Large intestine (tissue), 3 donors: ENCODE measurements around the gene FRMD8. TPM values are rescaled to one million over a fixed set of nuclear protein-coding genes. Genes with fewer than 3 reads are reported as not detected.

ENCODE experiments used
- DNase-seq, 2 donors: peaks; one replicate each; pipeline versions ENCODE4 v3.0.0 to v3.0.0-alpha.2; 2013
- H3K27ac ChIP-seq: one replicate; pipeline ENCODE4 v1.5.1; 2013; ENCODE audit warnings: low read length
- H3K27me3 ChIP-seq: 2 replicates; pipeline ENCODE4 v1.6.1; 2013; ENCODE audit warnings: low read length; ENCODE audit not compliant: control insufficient read depth, insufficient read depth
- H3K36me3 ChIP-seq: 2 replicates; pipeline ENCODE4 v1.6.1; 2013; ENCODE audit warnings: low read length; ENCODE audit not compliant: control insufficient read depth, insufficient read depth
- H3K4me1 ChIP-seq: one replicate; pipeline ENCODE4 v1.6.1; 2013; ENCODE audit warnings: low read length; ENCODE audit not compliant: control insufficient read depth, insufficient read depth
- H3K4me3 ChIP-seq: one replicate; pipeline ENCODE4 v1.5.1; 2013; ENCODE audit warnings: low read length
- H3K9me3 ChIP-seq: one replicate; pipeline ENCODE4 v1.6.1; 2013; ENCODE audit warnings: mild to moderate bottlenecking, low read depth, low read length, moderate library complexity; ENCODE audit not compliant: control insufficient read depth
- WGBS: methylation state at CpG from one replicate; pipeline ENCODE4 v1.1.5; 2013; ENCODE audit warnings: low lambda C conversion rate; ENCODE audit not compliant: insufficient coverage; 5-methylcytosine and 5-hydroxymethylcytosine counted together
- polyA plus RNA-seq: library from polyadenylated mRNA; unstranded; fragments of 120-200 nt; gene quantifications from one replicate; pipeline ENCODE4 v1.2.1, GENCODE V29; 2013

Gene FRMD8
- polyA plus RNA-seq, 1 donor: 23.5 TPM

DNA sequence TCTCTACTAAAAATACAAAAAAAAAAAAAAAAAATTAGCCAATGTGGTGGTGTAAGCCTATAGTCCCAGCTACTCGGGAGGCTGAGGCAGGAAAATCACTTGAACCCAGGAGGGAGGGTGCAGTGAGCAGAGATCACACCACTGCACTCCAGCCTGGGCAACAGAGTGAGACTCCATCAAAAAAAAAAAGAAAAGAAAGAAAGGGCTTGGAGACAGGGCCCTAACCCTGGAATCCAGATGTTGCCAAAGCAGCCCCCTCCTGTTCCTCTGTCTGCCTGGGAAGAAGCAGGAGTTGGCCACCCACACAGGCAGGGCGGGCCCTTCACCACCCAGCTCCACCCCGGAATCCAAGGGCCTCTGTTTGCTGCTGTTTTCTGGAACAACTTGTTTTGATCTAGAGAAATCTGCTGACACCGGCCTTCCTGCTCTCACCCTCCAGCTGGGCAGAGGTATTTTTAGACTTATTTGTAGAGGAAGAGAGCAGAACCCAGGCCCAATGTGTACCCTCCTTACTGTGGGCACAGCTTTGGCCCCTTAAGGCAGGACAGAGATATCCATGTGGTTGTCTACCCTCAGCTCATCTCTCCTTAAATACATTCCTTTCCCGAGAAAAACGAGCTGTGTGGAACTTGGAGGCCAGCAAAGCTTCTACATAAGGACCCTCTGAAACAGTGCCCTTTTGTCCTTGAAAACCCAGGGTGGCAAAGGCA is 33.5 kb downstream of the FRMD8 start:
- WGBS: no CpG with 5 or more reads among the region's 6 CpGs
- Histone ChIP-seq H3K27me3 (no peaks in the 10 kb centered on the region), H3K36me3 (no peaks in the 10 kb centered on the region), H3K9me3 (no peaks in the 10 kb centered on the region), H3K4me3 (no peak overlapping the region), H3K27ac (peak overlapping the region; percentile 100), H3K4me1 (peaks cover 67% of the 10 kb centered on the region)
- DNase-seq: peak; percentile 90 to 95

DNA sequence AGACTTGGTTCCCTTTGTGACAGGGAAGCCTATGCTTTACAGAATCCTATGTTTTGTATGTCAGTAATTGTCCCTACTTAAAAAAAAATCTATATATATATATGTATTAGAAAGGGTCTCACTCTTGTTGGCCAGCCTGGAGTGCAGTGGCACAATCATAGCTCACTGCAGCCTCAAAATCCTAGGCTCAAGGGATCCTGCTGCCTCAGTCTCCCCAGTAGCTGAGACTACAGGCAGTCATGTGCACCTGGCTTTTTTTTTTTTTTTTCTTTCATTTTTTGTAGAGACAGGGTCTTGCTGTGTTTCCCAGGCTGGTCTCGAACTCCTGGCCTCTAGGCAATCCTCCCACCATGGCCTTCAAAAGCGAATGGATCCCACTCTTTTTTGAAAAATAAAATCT is 34.1 kb downstream of the FRMD8 start:
- H3K27me3 ChIP-seq: no peaks in the 10 kb centered on the region
- no peaks in the 10 kb centered on the region for H3K9me3 ChIP-seq
- no CpG with 5 or more reads among the region's 2 CpGs for WGBS
- no peak for DNase-seq
- peak overlapping the region; percentile 100 for H3K27ac ChIP-seq
- no peaks in the 10 kb centered on the region for H3K36me3 ChIP-seq
- H3K4me3 ChIP-seq: no peak overlapping the region
- peaks cover 62% of the 10 kb centered on the region for H3K4me1 ChIP-seq

DNA sequence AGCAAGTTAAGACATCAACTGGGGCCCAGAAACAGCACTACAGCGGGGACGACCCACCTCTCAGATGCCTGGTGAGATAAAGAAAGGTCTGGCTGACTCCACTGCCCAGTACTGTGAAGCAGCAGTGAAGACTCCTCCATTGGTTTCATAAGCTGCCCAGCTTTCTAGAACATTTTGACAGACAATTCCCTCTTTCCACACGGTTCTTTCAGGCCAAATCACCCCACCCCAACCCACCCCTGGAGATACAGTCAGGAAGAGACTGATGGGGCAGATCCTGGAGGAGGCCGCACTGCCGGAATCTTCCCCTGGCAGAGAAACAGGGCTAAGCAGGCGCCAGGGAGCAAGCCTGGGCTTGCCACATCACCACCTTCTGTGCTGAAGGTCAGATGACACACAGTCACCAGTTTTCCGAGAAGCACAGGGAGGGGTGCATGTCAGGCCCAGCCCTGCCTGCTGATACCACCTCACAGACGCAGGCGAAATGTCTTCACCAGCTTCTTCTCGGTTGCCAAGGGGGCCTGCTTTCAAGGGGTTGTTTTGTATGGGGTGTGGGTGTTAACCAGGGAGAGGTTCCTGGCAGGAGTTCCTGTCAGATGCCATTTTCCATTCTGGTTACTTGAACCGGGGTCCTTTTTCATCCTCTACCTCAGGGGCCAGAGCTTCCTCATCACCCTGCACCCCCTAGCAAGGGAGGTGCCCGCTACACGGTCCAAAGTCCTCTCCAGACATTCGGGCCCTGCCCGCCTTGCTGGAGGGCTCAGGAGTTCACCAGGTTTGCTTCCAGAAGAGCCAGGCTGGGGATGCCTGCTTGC is 34.7 kb downstream of the FRMD8 start:
- DNase-seq: peak; percentile 97 to 98
- H3K9me3 ChIP-seq: no peaks in the 10 kb centered on the region
- H3K4me3 ChIP-seq: peak overlapping the region; percentile 71
- no peaks in the 10 kb centered on the region for H3K27me3 ChIP-seq
- H3K36me3 ChIP-seq: no peaks in the 10 kb centered on the region
- peaks cover 56% of the 10 kb centered on the region for H3K4me1 ChIP-seq
- H3K27ac ChIP-seq: peak overlapping the region; percentile 100
- WGBS: no CpG with 5 or more reads among the region's 15 CpGs

DNA sequence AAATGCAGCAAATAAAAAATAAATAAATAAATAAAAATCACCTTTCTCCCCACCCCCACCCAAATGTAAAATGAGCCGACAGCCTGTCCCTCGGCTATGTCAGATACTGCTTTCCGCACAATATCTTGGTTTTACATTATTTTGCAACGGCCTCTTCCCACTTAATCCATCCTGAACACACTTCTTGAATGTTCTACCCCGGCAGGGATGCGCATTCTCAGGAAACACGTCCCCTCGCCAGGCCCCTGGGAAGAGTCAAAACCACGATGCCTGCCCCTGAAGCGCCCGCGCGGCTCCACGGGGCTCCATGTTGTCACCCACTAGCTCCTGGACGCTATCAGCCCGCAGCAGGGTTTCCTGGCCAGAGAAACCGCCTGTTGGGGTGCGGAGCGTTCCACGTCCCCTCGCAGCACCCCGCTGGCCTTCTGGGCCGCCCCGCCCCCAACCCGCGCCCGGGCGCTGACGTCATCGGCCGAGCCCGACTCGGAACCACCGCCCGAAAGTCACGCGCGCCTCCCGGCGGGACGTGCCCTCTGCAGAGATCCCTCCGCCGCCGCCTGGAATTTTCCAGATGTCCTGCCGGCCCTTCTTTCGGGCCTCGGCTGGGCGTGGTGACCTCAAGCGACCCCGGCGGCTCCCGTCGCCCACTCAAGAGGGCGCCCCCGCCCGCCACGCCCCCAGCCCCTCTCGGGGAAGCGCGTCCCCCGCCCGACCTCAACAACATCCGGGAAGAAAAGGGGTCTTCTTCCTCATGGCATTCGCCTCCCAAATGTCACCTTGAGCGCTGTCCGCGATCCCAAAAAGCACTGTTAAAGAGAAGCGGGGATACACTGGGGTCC is 35.6 kb downstream of the FRMD8 start:
- Histone ChIP-seq H3K4me1 (peaks cover 54% of the 10 kb centered on the region), H3K4me3 (peak overlapping the region; percentile 74), H3K27ac (peak overlapping the region; percentile 100), H3K36me3 (peaks cover 3% of the 10 kb centered on the region), H3K27me3 (no peaks in the 10 kb centered on the region), H3K9me3 (no peaks in the 10 kb centered on the region)
- DNase-seq: peak; percentile 96 to 98
- WGBS: no CpG with 5 or more reads among the region's 68 CpGs

DNA sequence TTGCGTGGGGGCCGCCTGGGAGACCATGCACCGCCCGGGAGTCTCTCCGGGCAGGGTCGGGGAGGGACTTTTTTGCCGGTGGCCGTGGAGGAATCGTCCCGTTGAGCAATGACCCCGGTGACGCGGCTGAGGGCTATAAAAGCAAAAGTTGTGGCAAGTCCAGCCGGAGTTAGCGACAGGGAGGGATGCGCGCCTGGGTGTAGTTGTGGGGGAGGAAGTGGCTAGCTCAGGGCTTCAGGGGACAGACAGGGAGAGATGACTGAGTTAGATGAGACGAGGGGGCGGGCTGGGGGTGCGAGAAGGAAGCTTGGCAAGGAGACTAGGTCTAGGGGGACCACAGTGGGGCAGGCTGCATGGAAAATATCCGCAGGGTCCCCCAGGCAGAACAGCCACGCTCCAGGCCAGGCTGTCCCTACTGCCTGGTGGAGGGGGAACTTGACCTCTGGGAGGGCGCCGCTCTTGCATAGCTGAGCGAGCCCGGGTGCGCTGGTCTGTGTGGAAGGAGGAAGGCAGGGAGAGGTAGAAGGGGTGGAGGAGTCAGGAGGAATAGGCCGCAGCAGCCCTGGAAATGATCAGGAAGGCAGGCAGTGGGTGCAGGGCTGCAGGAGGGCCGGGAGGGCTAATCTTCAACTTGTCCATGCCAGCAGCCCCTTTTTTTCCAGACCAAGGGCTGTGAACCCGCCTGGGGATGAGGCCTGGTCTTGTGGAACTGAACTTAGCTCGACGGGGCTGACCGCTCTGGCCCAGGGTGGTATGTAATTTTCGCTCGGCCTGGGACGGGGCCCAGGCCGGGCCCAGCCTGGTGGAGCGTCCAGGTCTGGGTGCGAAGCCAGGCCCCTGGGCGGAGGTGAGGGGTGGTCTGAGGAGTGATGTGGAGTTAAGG is 36.4 kb downstream of the FRMD8 start, which contains the start of gene NEAT1:
Gene NEAT1 (plus strand): TSS at position 166 of the 883 bp plus-strand sequence.
- peaks cover 47% of the 10 kb centered on the region for H3K4me1 ChIP-seq
- peak within 1 kb of the TSS; percentile 74 for H3K4me3 ChIP-seq
- peak within 1 kb of the TSS; percentile 100 for H3K27ac ChIP-seq
- no peaks in the 10 kb centered on the region for H3K27me3 ChIP-seq
- DNase-seq: peak; percentile 93 to 94
- H3K36me3 ChIP-seq: peaks cover 6% of the 10 kb centered on the region
- H3K9me3 ChIP-seq: no peaks in the 10 kb centered on the region
- WGBS: 33% methylated on average over 5 of the region's 40 CpGs

DNA sequence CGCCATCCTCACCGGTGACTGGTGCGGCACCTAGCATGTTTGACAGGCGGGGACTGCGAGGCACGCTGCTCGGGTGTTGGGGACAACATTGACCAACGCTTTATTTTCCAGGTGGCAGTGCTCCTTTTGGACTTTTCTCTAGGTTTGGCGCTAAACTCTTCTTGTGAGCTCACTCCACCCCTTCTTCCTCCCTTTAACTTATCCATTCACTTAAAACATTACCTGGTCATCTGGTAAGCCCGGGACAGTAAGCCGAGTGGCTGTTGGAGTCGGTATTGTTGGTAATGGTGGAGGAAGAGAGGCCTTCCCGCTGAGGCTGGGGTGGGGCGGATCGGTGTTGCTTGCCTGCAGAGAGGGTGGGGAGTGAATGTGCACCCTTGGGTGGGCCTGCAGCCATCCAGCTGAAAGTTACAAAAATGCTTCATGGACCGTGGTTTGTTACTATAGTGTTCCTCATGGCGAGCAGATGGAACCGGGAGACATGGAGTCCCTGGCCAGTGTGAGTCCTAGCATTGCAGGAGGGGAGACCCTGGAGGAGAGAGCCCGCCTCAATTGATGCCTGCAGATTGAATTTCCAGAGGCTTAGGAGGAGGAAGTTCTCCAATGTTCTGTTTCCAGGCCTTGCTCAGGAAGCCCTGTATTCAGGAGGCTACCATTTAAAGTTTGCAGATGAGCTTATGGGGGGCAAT is 37.2 kb downstream of the FRMD8 start:
- Histone ChIP-seq H3K27me3 (no peaks in the 10 kb centered on the region), H3K27ac (peak overlapping the region; percentile 100), H3K9me3 (no peaks in the 10 kb centered on the region), H3K36me3 (peaks cover 6% of the 10 kb centered on the region), H3K4me1 (peaks cover 40% of the 10 kb centered on the region), H3K4me3 (peak overlapping the region; percentile 74)
- DNase-seq: peak in 1 of 2 donors; percentile 41
- WGBS: no CpG with 5 or more reads among the region's 19 CpGs

DNA sequence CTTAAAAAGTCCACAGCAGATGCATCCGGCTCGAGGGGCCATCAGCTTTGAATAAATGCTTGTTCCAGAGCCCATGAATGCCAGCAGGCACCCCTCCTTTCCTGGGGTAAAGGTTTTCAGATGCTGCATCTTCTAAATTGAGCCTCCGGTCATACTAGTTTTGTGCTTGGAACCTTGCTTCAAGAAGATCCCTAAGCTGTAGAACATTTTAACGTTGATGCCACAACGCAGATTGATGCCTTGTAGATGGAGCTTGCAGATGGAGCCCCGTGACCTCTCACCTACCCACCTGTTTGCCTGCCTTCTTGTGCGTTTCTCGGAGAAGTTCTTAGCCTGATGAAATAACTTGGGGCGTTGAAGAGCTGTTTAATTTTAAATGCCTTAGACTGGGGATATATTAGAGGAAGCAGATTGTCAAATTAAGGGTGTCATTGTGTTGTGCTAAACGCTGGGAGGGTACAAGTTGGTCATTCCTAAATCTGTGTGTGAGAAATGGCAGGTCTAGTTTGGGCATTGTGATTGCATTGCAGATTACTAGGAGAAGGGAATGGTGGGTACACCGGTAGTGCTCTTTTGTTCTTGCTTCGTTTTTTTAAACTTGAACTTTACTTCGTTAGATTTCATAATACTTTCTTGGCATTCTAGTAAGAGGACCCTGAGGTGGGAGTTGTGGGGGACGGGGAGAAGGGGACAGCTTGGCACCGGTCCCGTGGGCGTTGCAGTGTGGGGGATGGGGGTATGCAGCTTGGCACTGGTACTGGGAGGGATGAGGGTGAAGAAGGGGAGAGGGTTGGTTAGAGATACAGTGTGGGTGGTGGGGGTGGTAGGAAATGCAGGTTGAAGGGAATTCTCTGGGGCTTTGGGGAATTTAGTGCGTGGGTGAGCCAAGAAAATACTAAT is 38.0 kb downstream of the FRMD8 start:
- H3K27me3 ChIP-seq: no peaks in the 10 kb centered on the region
- H3K36me3 ChIP-seq: peaks cover 6% of the 10 kb centered on the region
- peaks cover 32% of the 10 kb centered on the region for H3K4me1 ChIP-seq
- H3K4me3 ChIP-seq: peak overlapping the region; percentile 74
- WGBS: no CpG with 5 or more reads among the region's 18 CpGs
- H3K9me3 ChIP-seq: no peaks in the 10 kb centered on the region
- peak overlapping the region; percentile 100 for H3K27ac ChIP-seq
- peak in 1 of 2 donors; percentile 35 for DNase-seq

DNA sequence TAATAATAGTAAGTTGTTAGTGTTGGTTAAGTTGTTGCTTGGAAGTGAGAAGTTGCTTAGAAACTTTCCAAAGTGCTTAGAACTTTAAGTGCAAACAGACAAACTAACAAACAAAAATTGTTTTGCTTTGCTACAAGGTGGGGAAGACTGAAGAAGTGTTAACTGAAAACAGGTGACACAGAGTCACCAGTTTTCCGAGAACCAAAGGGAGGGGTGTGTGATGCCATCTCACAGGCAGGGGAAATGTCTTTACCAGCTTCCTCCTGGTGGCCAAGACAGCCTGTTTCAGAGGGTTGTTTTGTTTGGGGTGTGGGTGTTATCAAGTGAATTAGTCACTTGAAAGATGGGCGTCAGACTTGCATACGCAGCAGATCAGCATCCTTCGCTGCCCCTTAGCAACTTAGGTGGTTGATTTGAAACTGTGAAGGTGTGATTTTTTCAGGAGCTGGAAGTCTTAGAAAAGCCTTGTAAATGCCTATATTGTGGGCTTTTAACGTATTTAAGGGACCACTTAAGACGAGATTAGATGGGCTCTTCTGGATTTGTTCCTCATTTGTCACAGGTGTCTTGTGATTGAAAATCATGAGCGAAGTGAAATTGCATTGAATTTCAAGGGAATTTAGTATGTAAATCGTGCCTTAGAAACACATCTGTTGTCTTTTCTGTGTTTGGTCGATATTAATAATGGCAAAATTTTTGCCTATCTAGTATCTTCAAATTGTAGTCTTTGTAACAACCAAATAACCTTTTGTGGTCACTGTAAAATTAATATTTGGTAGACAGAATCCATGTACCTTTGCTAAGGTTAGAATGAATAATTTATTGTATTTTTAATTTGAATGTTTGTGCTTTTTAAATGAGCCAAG is 38.9 kb downstream of the FRMD8 start:
- peak in 1 of 2 donors; percentile 76 for DNase-seq
- Histone ChIP-seq H3K9me3 (no peaks in the 10 kb centered on the region), H3K4me3 (peak overlapping the region; percentile 74), H3K27ac (peak overlapping the region; percentile 100), H3K27me3 (no peaks in the 10 kb centered on the region), H3K36me3 (peaks cover 6% of the 10 kb centered on the region), H3K4me1 (peaks cover 23% of the 10 kb centered on the region)
- WGBS: 63% methylated on average over 2 of the region's 9 CpGs
